Natural killer cell (primary cell): ENCODE results near the gene NTRK2. TPM values are rescaled to one million over a fixed set of nuclear protein-coding genes. Genes with fewer than 3 reads are reported as not detected.

ENCODE experiments used
- ATAC-seq, 3 donors: fragments of 150-1000 bp in 2 of 3; fragments of 200-7000 bp in 1 of 3; cut with Tn5 transposase; 1 replicate in 1 of 3; 2 replicates in 2 of 3; pipeline ENCODE4 v1.10.0; 2021; ENCODE audit warnings: mild to moderate bottlenecking in 2 of 3, moderate library complexity in 2 of 3
- DNase-seq, 2 donors: peaks; one replicate each; pipeline versions ENCODE4 v3.0.0 to v3.0.0-alpha.2; 2013 to 2021; ENCODE audit warnings: mixed read lengths in 1 of 2
- H3K27ac ChIP-seq: one replicate; pipeline ENCODE4 v1.5.1; 2013; ENCODE audit warnings: mild to moderate bottlenecking, low read length
- H3K27me3 ChIP-seq: one replicate; pipeline ENCODE4 v1.6.1; 2013; ENCODE audit warnings: low read length; ENCODE audit not compliant: control insufficient read depth, insufficient read depth
- H3K36me3 ChIP-seq: one replicate; pipeline ENCODE4 v1.6.1; 2013; ENCODE audit warnings: low read length; ENCODE audit not compliant: control insufficient read depth, insufficient read depth
- H3K4me1 ChIP-seq: one replicate; pipeline ENCODE4 v1.6.1; 2013; ENCODE audit warnings: low read length; ENCODE audit not compliant: control insufficient read depth, insufficient read depth
- H3K4me3 ChIP-seq: one replicate; pipeline ENCODE4 v1.5.1; 2013; ENCODE audit warnings: low read length
- H3K9me3 ChIP-seq: one replicate; pipeline ENCODE4 v1.6.1; 2013; ENCODE audit warnings: low read length; ENCODE audit not compliant: control insufficient read depth, insufficient read depth
- H3K27ac Mint-ChIP-seq, 2 donors: one replicate each; pipeline ENCODE4 v1.8.0; 2022; ENCODE audit warnings: mild to moderate bottlenecking in 2 of 2, mixed read lengths in 2 of 2, moderate library complexity in 1 of 2
- H3K27me3 Mint-ChIP-seq, 2 donors: one replicate each; pipeline ENCODE4 v1.8.0; 2022; ENCODE audit warnings: low read depth in 2 of 2, mixed read lengths in 2 of 2
- H3K36me3 Mint-ChIP-seq: one replicate; pipeline ENCODE4 v1.8.0; 2022; ENCODE audit warnings: mixed read lengths
- H3K4me1 Mint-ChIP-seq, 2 donors: one replicate each; pipeline ENCODE4 v1.8.0; 2022; ENCODE audit warnings: mixed read lengths in 2 of 2
- H3K4me3 Mint-ChIP-seq: one replicate; pipeline ENCODE4 v1.8.0; 2022; ENCODE audit warnings: mild to moderate bottlenecking, moderate library complexity, mixed read lengths
- H3K9me3 Mint-ChIP-seq, 2 donors: one replicate each; pipeline ENCODE4 v1.8.0; 2022; ENCODE audit warnings: mixed read lengths in 2 of 2
- CTCF ChIP-seq: fragments of 200-600 bp; IDR thresholded peaks from one replicate; pipeline ENCODE4 v1.8.0; 2022; ENCODE audit warnings: antibody characterized with exemption
- WGBS: methylation state at CpG from one replicate; pipeline ENCODE4 v1.1.7; 2013; ENCODE audit warnings: missing lambda C conversion rate; ENCODE audit not compliant: insufficient coverage; 5-methylcytosine and 5-hydroxymethylcytosine counted together
- intact Hi-C: fragments of 100-400 bp; cut with micrococcal nuclease; formaldehyde crosslinking; loops from one replicate; pipeline ENCODE4 v1.14.2; 2022
- total RNA-seq, 4 donors: library from RNA; stranded (reverse); fragments of 120-200 nt in 1 of 4; gene quantifications; one replicate each; pipeline versions ENCODE4 v1.2.3 to v1.2.4, GENCODE V29; 2013 to 2022

Gene NTRK2
- total RNA-seq, 3 donors from 2014 or later (not counting 1 experiment from before 2014, with no cell fraction given), result 0.08 TPM; not detected in 2

- DNase-seq, result no peak
- TF ChIP-seq CTCF, result no peak
- intact Hi-C loops, result no loop called here
- no peaks in the 10 kb centered on the region for H3K9me3 Mint-ChIP-seq
- Histone ChIP-seq H3K4me1 (no peaks in the 10 kb centered on the region), H3K4me3 (no peak overlapping the region), H3K9me3 (no peaks in the 10 kb centered on the region), H3K27me3 (no peaks in the 10 kb centered on the region), H3K27ac (no peak overlapping the region), H3K36me3 (no peaks in the 10 kb centered on the region)
- ATAC-seq, result no peak
- H3K36me3 Mint-ChIP-seq, result no peaks in the 10 kb centered on the region
- H3K27ac Mint-ChIP-seq, result no peak overlapping the region
- WGBS, result 92% methylated on average over 1 of the region's 1 CpG
- no peaks in the 10 kb centered on the region for H3K4me1 Mint-ChIP-seq
- peaks cover 15 to 16% of the 10 kb centered on the region in 2 donors for H3K27me3 Mint-ChIP-seq
- H3K4me3 Mint-ChIP-seq, result no peak overlapping the region
Observed at GRCh38 chr9:85007748-85008147, 338.2 kb downstream of the NTRK2 start.

- Histone ChIP-seq H3K9me3 (no peaks in the 10 kb centered on the region), H3K36me3 (no peaks in the 10 kb centered on the region), H3K4me1 (no peaks in the 10 kb centered on the region), H3K27ac (no peak overlapping the region), H3K27me3 (no peaks in the 10 kb centered on the region), H3K4me3 (no peak overlapping the region)
- no peak for TF ChIP-seq CTCF
- WGBS, result 85% methylated on average over 3 of the region's 3 CpGs
- Mint-ChIP-seq H3K27me3 (peaks cover 11% of the 10 kb centered on the region in 2 donors), H3K4me1 (no peaks in the 10 kb centered on the region), H3K27ac (no peak overlapping the region), H3K36me3 (no peaks in the 10 kb centered on the region), H3K9me3 (no peaks in the 10 kb centered on the region), H3K4me3 (no peak overlapping the region)
- no peak for ATAC-seq
- no peak for DNase-seq
- intact Hi-C loops, result no loop called here
Observed at GRCh38 chr9:85008215-85008614, 338.7 kb downstream of the NTRK2 start.

- no peaks in the 10 kb centered on the region for H3K4me1 ChIP-seq
- no peak overlapping the region for H3K4me3 Mint-ChIP-seq
- no peak overlapping the region for H3K4me3 ChIP-seq
- H3K9me3 ChIP-seq, result no peaks in the 10 kb centered on the region
- H3K4me1 Mint-ChIP-seq, result no peaks in the 10 kb centered on the region
- H3K27me3 Mint-ChIP-seq, result peaks cover 8 to 9% of the 10 kb centered on the region in 2 donors
- TF ChIP-seq CTCF, result no peak
- no peaks in the 10 kb centered on the region for H3K9me3 Mint-ChIP-seq
- H3K36me3 ChIP-seq, result no peaks in the 10 kb centered on the region
- no peak for ATAC-seq
- no peaks in the 10 kb centered on the region for H3K36me3 Mint-ChIP-seq
- H3K27ac ChIP-seq, result no peak overlapping the region
- intact Hi-C loops, result no loop called here
- DNase-seq, result no peak
- 0% methylated on average over 1 of the region's 1 CpG for WGBS
- peaks cover 2% of the 10 kb centered on the region for H3K27me3 ChIP-seq
- H3K27ac Mint-ChIP-seq, result no peak overlapping the region
Observed at GRCh38 chr9:85009251-85009650, 339.7 kb downstream of the NTRK2 start.

GRCh38 chr9:85013703-85014102, 344.2 kb downstream of the NTRK2 start:
- H3K4me3 ChIP-seq, result no peak overlapping the region
- H3K27me3 ChIP-seq, result peaks cover 2% of the 10 kb centered on the region
- Mint-ChIP-seq H3K9me3 (no peaks in the 10 kb centered on the region), H3K36me3 (no peaks in the 10 kb centered on the region), H3K4me3 (no peak overlapping the region), H3K4me1 (no peaks in the 10 kb centered on the region), H3K27ac (no peak overlapping the region), H3K27me3 (peaks cover 0 to 13% of the 10 kb centered on the region in 2 donors)
- no peak overlapping the region for H3K27ac ChIP-seq
- no peaks in the 10 kb centered on the region for H3K36me3 ChIP-seq
- 80% methylated on average over 1 of the region's 1 CpG for WGBS
- no peaks in the 10 kb centered on the region for H3K4me1 ChIP-seq
- TF ChIP-seq CTCF, result no peak
- no peaks in the 10 kb centered on the region for H3K9me3 ChIP-seq
- DNase-seq, result no peak
- ATAC-seq, result no peak
- intact Hi-C loops, result no loop called here
